Neural progenitor cell (in vitro differentiated cells): ENCODE data around the gene SHC2. TPM values are rescaled to one million over a fixed set of nuclear protein-coding genes. Genes with fewer than 3 reads are reported as not detected.
A peak's percentile ranks its signal among the peaks of the same experiment; 100 is the strongest.
"Not testable (repeated sequence)": the region's sequence is repeated elsewhere in the genome, so short reads cannot be mapped to it uniquely, and the experiment has no call there.

Experiments
- DNase-seq: peaks from one replicate; pipeline ENCODE4 v3.0.0-alpha.2; 2016; ENCODE audit warnings: low spot score
- H2AFZ ChIP-seq: fragments of 200-600 bp; sonication (generic); replicated peaks from 2 replicates; pipeline ENCODE4 v1.6.1; 2016; ENCODE audit warnings: antibody characterized with exemption
- H3F3A ChIP-seq: fragments of 200-600 bp; sonication (generic); 2 replicates; pipeline ENCODE4 v1.6.1; 2016; ENCODE audit warnings: antibody characterized with exemption, low read depth
- H3K27ac ChIP-seq: fragments of 200-600 bp; sonication (generic); 2 replicates; pipeline ENCODE4 v1.5.1; 2016; ENCODE audit warnings: mild to moderate bottlenecking
- H3K27me3 ChIP-seq: fragments of 200-600 bp; sonication (generic); 2 replicates; pipeline ENCODE4 v1.6.1; 2016; ENCODE audit warnings: mild to moderate bottlenecking, moderate library complexity
- H3K36me3 ChIP-seq: fragments of 200-600 bp; sonication (generic); 2 replicates; pipeline ENCODE4 v1.5.1; 2016
- H3K4me1 ChIP-seq: fragments of 200-600 bp; sonication (generic); 2 replicates; pipeline ENCODE4 v1.6.1; 2016; ENCODE audit warnings: mixed run types
- H3K4me2 ChIP-seq: fragments of 200-600 bp; sonication (generic); 2 replicates; pipeline ENCODE4 v1.6.1; 2016
- H3K4me3 ChIP-seq: fragments of 200-600 bp; sonication (generic); 2 replicates; pipeline ENCODE4 v1.5.1; 2016
- H3K79me2 ChIP-seq: fragments of 200-600 bp; sonication (generic); 2 replicates; pipeline ENCODE4 v1.6.1; 2016; ENCODE audit warnings: low read depth
- H3K9ac ChIP-seq: fragments of 200-600 bp; sonication (generic); 2 replicates; pipeline ENCODE4 v1.6.1; 2016
- H3K9me3 ChIP-seq: fragments of 200-600 bp; sonication (generic); 2 replicates; pipeline ENCODE4 v1.5.1; 2016; ENCODE audit warnings: low read depth
- H4K20me1 ChIP-seq: fragments of 200-600 bp; sonication (generic); 2 replicates; pipeline ENCODE4 v1.6.1; 2016; ENCODE audit warnings: low read depth
- H3K27ac Mint-ChIP-seq: 3 replicates; pipeline ENCODE4 v1.8.0; 2021; ENCODE audit warnings: mixed read lengths
- H3K27me3 Mint-ChIP-seq: 2 replicates; pipeline ENCODE4 v1.8.0; 2022; ENCODE audit warnings: low read depth, mild to moderate bottlenecking, inconsistent platforms, moderate library complexity, mixed read lengths; ENCODE audit not compliant: insufficient read depth
- H3K36me3 Mint-ChIP-seq: 3 replicates; pipeline ENCODE4 v1.8.0; 2021; ENCODE audit warnings: mixed read lengths
- H3K4me1 Mint-ChIP-seq: 3 replicates; pipeline ENCODE4 v1.8.0; 2021; ENCODE audit warnings: mixed read lengths
- H3K4me3 Mint-ChIP-seq: 3 replicates; pipeline ENCODE4 v1.8.0; 2021; ENCODE audit warnings: mild to moderate bottlenecking, moderate library complexity, mixed read lengths
- H3K9me3 Mint-ChIP-seq: 3 replicates; pipeline ENCODE4 v1.8.0; 2020; ENCODE audit warnings: mixed read lengths
- CTCF ChIP-seq: fragments of 200-600 bp; sonication (generic); IDR thresholded peaks from 2 replicates; pipeline ENCODE4 v1.5.1; 2017; ENCODE audit warnings: antibody characterized with exemption, mild to moderate bottlenecking
- EZH2 ChIP-seq: fragments of 200-600 bp; sonication (generic); IDR thresholded peaks from 2 replicates; pipeline ENCODE4 v1.6.1; 2017; ENCODE audit warnings: antibody characterized with exemption, mild to moderate bottlenecking, moderate library complexity
- EZH2phosphoT487 ChIP-seq: fragments of 200-600 bp; sonication (generic); IDR thresholded peaks from 2 replicates; pipeline ENCODE4 v1.6.1; 2017; ENCODE audit warnings: antibody characterized with exemption
- total RNA-seq: library from RNA; depleted of rRNA; stranded (reverse); fragments of >200 nt; gene quantifications from 2 replicates; pipeline ENCODE4 v1.2.3, GENCODE V29; 2015; ENCODE audit warnings: low replicate concordance

SHC2 gene
- total RNA-seq, 1 donor from 2014 or later: 3.2 TPM

- Mint-ChIP-seq H3K27ac (no peak overlapping the region), H3K9me3 (peaks cover 2% of the 10 kb centered on the region), H3K4me3 (peak overlapping the region; percentile 63), H3K36me3 (no peaks in the 10 kb centered on the region), H3K27me3 (peaks cover 6% of the 10 kb centered on the region), H3K4me1 (peaks cover 15% of the 10 kb centered on the region)
- Histone ChIP-seq H4K20me1 (no peaks in the 10 kb centered on the region), H3K79me2 (no peaks in the 10 kb centered on the region), H3K9ac (no peak overlapping the region), H3K36me3 (no peaks in the 10 kb centered on the region), H3K4me1 (peaks cover 23% of the 10 kb centered on the region), H3K27me3 (peaks cover 16% of the 10 kb centered on the region), H3K9me3 (no peaks in the 10 kb centered on the region), H3K4me2 (peak overlapping the region; percentile 41), H3K4me3 (no peak overlapping the region), H2AFZ (no peak overlapping the region), H3K27ac (no peak overlapping the region), H3F3A (peaks cover 18% of the 10 kb centered on the region)
- no peak for TF ChIP-seq EZH2phosphoT487
- no peak for TF ChIP-seq CTCF
- TF ChIP-seq EZH2: no peak
- DNase-seq: no peak
These were observed 49.0 kb downstream of the SHC2 start for GRCh38 chr19:411723-412355.

GRCh38 chr19:411121-411722 is 49.6 kb downstream of the SHC2 start:
- not testable (repeated sequence) for H3K9me3 Mint-ChIP-seq, H3K9me3 ChIP-seq, H3K4me3 ChIP-seq, H3K27ac Mint-ChIP-seq, H3K79me2 ChIP-seq, H3K36me3 ChIP-seq, H3K27me3 Mint-ChIP-seq, H4K20me1 ChIP-seq, H3K27ac ChIP-seq, H3K36me3 Mint-ChIP-seq, H3K4me2 ChIP-seq, H3K9ac ChIP-seq, DNase-seq, H2AFZ ChIP-seq
- H3K4me1 ChIP-seq: peaks cover 21% of the 10 kb centered on the region
- Mint-ChIP-seq H3K4me1 (peaks cover 14% of the 10 kb centered on the region), H3K4me3 (peak overlapping the region; percentile 63)
- peaks cover 18% of the 10 kb centered on the region for H3F3A ChIP-seq
- H3K27me3 ChIP-seq: peaks cover 16% of the 10 kb centered on the region

- DNase-seq: no peak
- Histone ChIP-seq H3K79me2 (no peaks in the 10 kb centered on the region), H3K9ac (no peak overlapping the region), H3K4me1 (peaks cover 21% of the 10 kb centered on the region), H2AFZ (no peak overlapping the region), H3K4me3 (no peak overlapping the region), H3K4me2 (no peak overlapping the region), H3K27ac (no peak overlapping the region), H3K9me3 (no peaks in the 10 kb centered on the region), H3F3A (peaks cover 26% of the 10 kb centered on the region), H4K20me1 (peaks cover 3% of the 10 kb centered on the region), H3K27me3 (peaks cover 16% of the 10 kb centered on the region), H3K36me3 (no peaks in the 10 kb centered on the region)
- peak overlapping the region; percentile 53 for H3K4me3 Mint-ChIP-seq
- peaks cover 18% of the 10 kb centered on the region for H3K4me1 Mint-ChIP-seq
- H3K27me3 Mint-ChIP-seq: peaks cover 6% of the 10 kb centered on the region
- TF ChIP-seq EZH2phosphoT487 (no peak), EZH2 (no peak), CTCF (no peak)
- no peaks in the 10 kb centered on the region for H3K36me3 Mint-ChIP-seq
- H3K27ac Mint-ChIP-seq: no peak overlapping the region
- peaks cover 2% of the 10 kb centered on the region for H3K9me3 Mint-ChIP-seq
These were observed 50.5 kb downstream of the SHC2 start for GRCh38 chr19:410243-410781.
